Sigmoid colon (tissue), 4 donors: Measurements from ENCODE around the gene TP53BP1.

Experiments
- CTCF ChIP-seq, 4 experiments: fragments of 450-650 bp in 3 of 4; fragments of 200-600 bp in 1 of 4; IDR thresholded peaks; one replicate each; pipeline ENCODE4 v1.5.1; 2016 to 2019; ENCODE audit warnings: antibody characterized with exemption in 4 of 4, mild to moderate bottlenecking in 3 of 4, moderate library complexity in 2 of 4
- EP300 ChIP-seq, 4 donors: sonication (generic); formaldehyde crosslinking; IDR thresholded peaks; one replicate each; pipeline ENCODE4 v1.6.1; 2017; ENCODE audit warnings: antibody characterized with exemption in 4 of 4
- POLR2A ChIP-seq, 2 donors: fragments of 450-650 bp; IDR thresholded peaks; one replicate each; pipeline ENCODE4 v1.6.1; 2016; ENCODE audit warnings: antibody characterized with exemption in 2 of 2, mild to moderate bottlenecking in 2 of 2, moderate library complexity in 2 of 2

GRCh38 chr15:43493703-43494472 is 932 bp upstream of the TP53BP1 start:
- TF ChIP-seq CTCF (IDR thresholded peaks at IDR 0.05) (no peak), POLR2A (IDR thresholded peaks at IDR 0.05) (no peak), EP300 (IDR thresholded peaks at IDR 0.05) (no peak)
